GM18517 (cell line): ENCODE results near the gene CEP44.
"Not testable (repeated sequence)": the region's sequence is repeated elsewhere in the genome, so short reads cannot be mapped to it uniquely, and the experiment has no call there.

ENCODE experiments used
- ATAC-seq: cut with Tn5 transposase; IDR thresholded peaks from one replicate; pipeline ENCODE4 v1.9.1; 2021; ENCODE audit warnings: mild to moderate bottlenecking, moderate library complexity; ENCODE audit not compliant: unreplicated experiment

CEP44 gene

GRCh38 chr4:174318829-174319764 is 35.4 kb downstream of the CEP44 start:
- peak; percentile 54 for ATAC-seq

GRCh38 chr4:174320494-174321199 is 36.9 kb downstream of the CEP44 start:
- no peak for ATAC-seq

- ATAC-seq = no peak
Measured at GRCh38 chr4:174324236-174324635, 40.5 kb downstream of the CEP44 start.

GRCh38 chr4:174324725-174325124 is 41.0 kb downstream of the CEP44 start:
- ATAC-seq = no peak

GRCh38 chr4:174332741-174333493 is 49.2 kb downstream of the CEP44 start:
- ATAC-seq = no peak

GRCh38 chr4:174334628-174335027 is 50.9 kb downstream of the CEP44 start:
- peak; percentile 95 for ATAC-seq

- no peak for ATAC-seq
Measured at GRCh38 chr4:174340714-174341113, 57.0 kb downstream of the CEP44 start.

- ATAC-seq = no peak
Measured at GRCh38 chr4:174349156-174349555, 65.4 kb downstream of the CEP44 start.

- no peak for ATAC-seq
Measured at GRCh38 chr4:174352061-174352819, 68.5 kb downstream of the CEP44 start.

GRCh38 chr4:174357321-174357720 is 73.6 kb downstream of the CEP44 start:
- no peak for ATAC-seq

- peak; percentile 70 for ATAC-seq
Measured at GRCh38 chr4:174358410-174358809, 74.7 kb downstream of the CEP44 start.

GRCh38 chr4:174358829-174359228 is 75.1 kb downstream of the CEP44 start:
- ATAC-seq = peak; percentile 99

- ATAC-seq = no peak
Measured at GRCh38 chr4:174362340-174362739, 78.6 kb downstream of the CEP44 start.

GRCh38 chr4:174363782-174364181 is 80.1 kb downstream of the CEP44 start:
- ATAC-seq = not testable (repeated sequence)

GRCh38 chr4:174365018-174365587 is 81.4 kb downstream of the CEP44 start:
- ATAC-seq = no peak

- ATAC-seq = no peak
Measured at GRCh38 chr4:174369985-174370384, 86.3 kb downstream of the CEP44 start.

GRCh38 chr4:174373821-174374220 is 90.1 kb downstream of the CEP44 start:
- ATAC-seq = no peak

- no peak for ATAC-seq
Measured at GRCh38 chr4:174375422-174375821, 91.7 kb downstream of the CEP44 start.

GRCh38 chr4:174377613-174378012 is 93.9 kb downstream of the CEP44 start:
- ATAC-seq = no peak

- no peak for ATAC-seq
Measured at GRCh38 chr4:174378951-174379350, 95.2 kb downstream of the CEP44 start.
